Liver (tissue), 9 donors: ENCODE measurements around the gene TBC1D22B. TPM values are rescaled to one million over a fixed set of nuclear protein-coding genes. Genes with fewer than 3 reads are reported as not detected.
A peak's percentile ranks its signal among the peaks of the same experiment; 100 is the strongest.

ENCODE experiments used
- DNase-seq: peaks from one replicate; pipeline ENCODE4 v3.0.0-alpha.2; 2017; ENCODE audit warnings: low spot score
- H3K27ac ChIP-seq, 2 donors: one replicate each; pipeline ENCODE4 v1.7.0; 2013; ENCODE audit warnings: inconsistent platforms in 2 of 2, low read length in 2 of 2, control low read depth in 1 of 2, low read depth in 1 of 2, mild to moderate bottlenecking in 1 of 2
- H3K27me3 ChIP-seq, 4 donors: one replicate each; pipeline versions ENCODE4 v1.6.1 to v1.7.0; 2013; ENCODE audit warnings: low read length in 3 of 4, inconsistent platforms in 1 of 4, mild to moderate bottlenecking in 1 of 4, moderate library complexity in 1 of 4; ENCODE audit not compliant: control insufficient read depth in 4 of 4, insufficient read depth in 4 of 4
- H3K36me3 ChIP-seq, 4 donors: one replicate each; pipeline versions ENCODE4 v1.6.1 to v1.7.0; 2013; ENCODE audit warnings: low read length in 3 of 4, mild to moderate bottlenecking in 3 of 4, low read depth in 1 of 4, moderate library complexity in 1 of 4; ENCODE audit not compliant: control insufficient read depth in 4 of 4, insufficient read depth in 3 of 4
- H3K4me1 ChIP-seq, 4 donors: one replicate each; pipeline versions ENCODE4 v1.6.1 to v1.7.0; 2013; ENCODE audit warnings: low read length in 3 of 4, mild to moderate bottlenecking in 3 of 4, moderate library complexity in 1 of 4; ENCODE audit not compliant: control insufficient read depth in 4 of 4, insufficient read depth in 4 of 4
- H3K4me3 ChIP-seq, 3 donors: one replicate each; pipeline versions ENCODE4 v1.6.1 to v1.7.0; 2013; ENCODE audit warnings: low read length in 3 of 3, control low read depth in 1 of 3, low read depth in 1 of 3, mild to moderate bottlenecking in 1 of 3
- H3K9ac ChIP-seq, 2 donors: one replicate each; pipeline ENCODE4 v1.7.0; 2013; ENCODE audit warnings: low read length in 2 of 2, mild to moderate bottlenecking in 2 of 2, moderate library complexity in 2 of 2, control low read depth in 1 of 2, low read depth in 1 of 2
- H3K9me3 ChIP-seq, 4 donors: one replicate each; pipeline versions ENCODE4 v1.6.1 to v1.7.0; 2013; ENCODE audit warnings: low read length in 3 of 4; ENCODE audit not compliant: control insufficient read depth in 4 of 4
- ATF3 ChIP-seq: IDR thresholded peaks from 2 replicates; pipeline ENCODE4 v1.6.1; 2016; ENCODE audit warnings: antibody characterized with exemption
- CTCF ChIP-seq: fragments of 150-350 bp; IDR thresholded peaks from 2 replicates; pipeline ENCODE4 v1.5.1; 2017; ENCODE audit warnings: improper control_type of control experiment, low read depth, low read length; ENCODE audit not compliant: missing input control
- EGR1 ChIP-seq, 2 donors: IDR thresholded peaks; 2 replicates each; pipeline ENCODE4 v1.6.1; 2016 to 2018; ENCODE audit warnings: antibody characterized with exemption in 2 of 2, low read depth in 2 of 2
- FOXA1 ChIP-seq: IDR thresholded peaks from 2 replicates; pipeline ENCODE4 v1.6.1; 2016; ENCODE audit warnings: antibody characterized with exemption
- FOXA2 ChIP-seq: IDR thresholded peaks from 2 replicates; pipeline ENCODE4 v1.6.1; 2016; ENCODE audit warnings: antibody characterized with exemption
- GABPA ChIP-seq, 2 donors: IDR thresholded peaks in 1 of 2; conservative IDR thresholded peaks in 1 of 2; 2 replicates each; pipeline ENCODE4 v1.6.1; 2016; ENCODE audit warnings: antibody characterized with exemption in 2 of 2, mild to moderate bottlenecking in 1 of 2, moderate library complexity in 1 of 2
- HNF4A ChIP-seq, 2 donors: conservative IDR thresholded peaks; 2 replicates each; pipeline ENCODE4 v1.6.1; 2016; ENCODE audit warnings: antibody characterized with exemption in 2 of 2, mild to moderate bottlenecking in 2 of 2
- HNF4G ChIP-seq: IDR thresholded peaks from 2 replicates; pipeline ENCODE4 v1.6.1; 2016; ENCODE audit warnings: antibody characterized with exemption
- JUND ChIP-seq, 2 donors: IDR thresholded peaks; 2 replicates each; pipeline ENCODE4 v1.6.1; 2016; ENCODE audit warnings: antibody characterized with exemption in 2 of 2
- MAX ChIP-seq: IDR thresholded peaks from 2 replicates; pipeline ENCODE4 v1.6.1; 2016; ENCODE audit warnings: antibody characterized with exemption
- NR2F2 ChIP-seq: IDR thresholded peaks from 2 replicates; pipeline ENCODE4 v1.6.1; 2016; ENCODE audit warnings: antibody characterized with exemption
- RAD21 ChIP-seq, 2 donors: IDR thresholded peaks; 2 replicates each; pipeline ENCODE4 v1.6.1; 2016; ENCODE audit warnings: antibody characterized with exemption in 2 of 2, mild to moderate bottlenecking in 2 of 2
- REST ChIP-seq: IDR thresholded peaks from 2 replicates; pipeline ENCODE4 v1.6.1; 2016; ENCODE audit warnings: antibody characterized with exemption, mild to moderate bottlenecking
- RXRA ChIP-seq, 2 donors: IDR thresholded peaks; 2 replicates each; pipeline ENCODE4 v1.6.1; 2017 to 2018; ENCODE audit warnings: antibody characterized with exemption in 2 of 2, mild to moderate bottlenecking in 1 of 2
- SP1 ChIP-seq: IDR thresholded peaks from 2 replicates; pipeline ENCODE4 v1.6.1; 2018; ENCODE audit warnings: antibody characterized with exemption, mild to moderate bottlenecking
- TAF1 ChIP-seq: conservative IDR thresholded peaks from 2 replicates; pipeline ENCODE4 v1.6.1; 2016; ENCODE audit warnings: antibody characterized with exemption, mild to moderate bottlenecking
- YY1 ChIP-seq: IDR thresholded peaks from 2 replicates; pipeline ENCODE4 v1.6.1; 2016; ENCODE audit warnings: antibody characterized with exemption, mild to moderate bottlenecking
- ZBTB33 ChIP-seq: IDR thresholded peaks from 2 replicates; pipeline ENCODE4 v1.6.1; 2016; ENCODE audit warnings: antibody characterized with exemption
- WGBS: extraction: QIAGEN DNeasy Blood & Tissue Kit; methylation state at CpG from one replicate; pipeline ENCODE4 v1.1.7; 2013; 5-methylcytosine and 5-hydroxymethylcytosine counted together
- polyA plus RNA-seq, 2 donors: library from polyadenylated mRNA; stranded (reverse) in 1 of 2; unstranded in 1 of 2; fragments of 200-250 nt in 1 of 2; fragments of >200 nt in 1 of 2; fragmentation: Nextera tagmentation in 1 of 2; extraction: Ambion mirVana in 1 of 2; gene quantifications; one replicate each; pipeline versions ENCODE4 v1.2.1 to v1.2.3, GENCODE V29; 2013 to 2015
- total RNA-seq, 2 donors: library from RNA; depleted of rRNA; stranded (reverse); fragments of >200 nt; gene quantifications; one replicate each; pipeline ENCODE4 v1.2.3, GENCODE V29; 2014
- donor health status: healthy.
- donor health status: healthy.
- donor health status: healthy.
- donor health status: healthy.
- donor health status: healthy.

TBC1D22B gene
- total and polyA plus RNA-seq, 4 donors, result 1.4 to 10.7 (median 1.9) TPM

GRCh38 chr6:37353761-37354525, 96.4 kb downstream of the TBC1D22B start, which contains the start of gene RNF8:
Gene RNF8, plus strand, starts transcription at chr6:37353983. Its CDS starts 182 bp downstream, at chr6:37354165.
- Histone ChIP-seq H3K27me3 (no peaks in the 10 kb centered on the region), H3K4me3 (peak within 1 kb of the TSS; percentile 79 to 89 (median 82)), H3K9ac (peak within 1 kb of the TSS; percentile 27 to 58), H3K9me3 (no peaks in the 10 kb centered on the region), H3K36me3 (no peaks in the 10 kb centered on the region), H3K27ac (peak within 1 kb of the TSS; percentile 26 to 63), H3K4me1 (peaks cover 0 to 10% (median 8%) of the 10 kb centered on the region in 4 donors)
- under 1% methylated on average over 54 of the region's 54 CpGs for WGBS
- peak; percentile 91 for DNase-seq
- TF ChIP-seq CTCF, result no peak
- no peak for TF ChIP-seq JUND (IDR thresholded peaks at IDR 0.05)
- TF ChIP-seq GABPA (IDR thresholded peaks at IDR 0.05 in 1 of 2, conservative IDR thresholded peaks at IDR 0.05 in 1 of 2), result peak in 1 of 2 donors; percentile 31
- peak; percentile 15 for TF ChIP-seq SP1
- no peak for TF ChIP-seq HNF4G
- TF ChIP-seq REST, result peak; percentile 23
- TF ChIP-seq MAX, result no peak
- no peak for TF ChIP-seq TAF1
- TF ChIP-seq YY1, result peak; percentile 91
- TF ChIP-seq HNF4A (conservative IDR thresholded peaks at IDR 0.05), result peak in 1 of 2 donors; percentile 19
- peak; percentile 19 to 52 for TF ChIP-seq RAD21 (IDR thresholded peaks at IDR 0.05)
- no peak for TF ChIP-seq EGR1 (IDR thresholded peaks at IDR 0.05; ENCODE audit: low read depth in 2 of 2)
- no peak for TF ChIP-seq NR2F2
- no peak for TF ChIP-seq ZBTB33
- no peak for TF ChIP-seq FOXA1
- TF ChIP-seq FOXA2, result no peak
- peak; percentile 6 to 13 for TF ChIP-seq RXRA (IDR thresholded peaks at IDR 0.05)
- no peak for TF ChIP-seq ATF3
